ENCODE results near the gene MRPL55. TPM values are rescaled to one million over a fixed set of nuclear protein-coding genes. Genes with fewer than 3 reads are reported as not detected.

MRPL55 gene
- total RNA-seq, 1 donor from 2014 or later: 73.5 TPM

GRCh38 chr1:228093050-228093906 lies 15.8 kb downstream of the MRPL55 start:
- TF ChIP-seq, protein P1, sequence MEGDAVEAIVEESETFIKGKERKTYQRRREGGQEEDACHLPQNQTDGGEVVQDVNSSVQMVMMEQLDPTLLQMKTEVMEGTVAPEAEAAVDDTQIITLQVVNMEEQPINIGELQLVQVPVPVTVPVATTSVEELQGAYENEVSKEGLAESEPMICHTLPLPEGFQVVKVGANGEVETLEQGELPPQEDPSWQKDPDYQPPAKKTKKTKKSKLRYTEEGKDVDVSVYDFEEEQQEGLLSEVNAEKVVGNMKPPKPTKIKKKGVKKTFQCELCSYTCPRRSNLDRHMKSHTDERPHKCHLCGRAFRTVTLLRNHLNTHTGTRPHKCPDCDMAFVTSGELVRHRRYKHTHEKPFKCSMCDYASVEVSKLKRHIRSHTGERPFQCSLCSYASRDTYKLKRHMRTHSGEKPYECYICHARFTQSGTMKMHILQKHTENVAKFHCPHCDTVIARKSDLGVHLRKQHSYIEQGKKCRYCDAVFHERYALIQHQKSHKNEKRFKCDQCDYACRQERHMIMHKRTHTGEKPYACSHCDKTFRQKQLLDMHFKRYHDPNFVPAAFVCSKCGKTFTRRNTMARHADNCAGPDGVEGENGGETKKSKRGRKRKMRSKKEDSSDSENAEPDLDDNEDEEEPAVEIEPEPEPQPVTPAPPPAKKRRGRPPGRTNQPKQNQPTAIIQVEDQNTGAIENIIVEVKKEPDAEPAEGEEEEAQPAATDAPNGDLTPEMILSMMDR (IDR thresholded peaks at IDR 0.05; ENCODE audit: insufficient read depth, low read length, poor library complexity, severe bottlenecking): no peak
- H3K36me3 ChIP-seq (ENCODE audit: control insufficient read depth, insufficient read depth, low read length): no peaks in the 10 kb centered on the region
- H3K27me3 ChIP-seq (ENCODE audit: control insufficient read depth, insufficient read depth, low read length): no peaks in the 10 kb centered on the region
- no peak for DNase-seq (ENCODE audit: low read depth)
- H3K4me3 ChIP-seq (ENCODE audit: low read depth, low read length): no peak overlapping the region

DNA sequence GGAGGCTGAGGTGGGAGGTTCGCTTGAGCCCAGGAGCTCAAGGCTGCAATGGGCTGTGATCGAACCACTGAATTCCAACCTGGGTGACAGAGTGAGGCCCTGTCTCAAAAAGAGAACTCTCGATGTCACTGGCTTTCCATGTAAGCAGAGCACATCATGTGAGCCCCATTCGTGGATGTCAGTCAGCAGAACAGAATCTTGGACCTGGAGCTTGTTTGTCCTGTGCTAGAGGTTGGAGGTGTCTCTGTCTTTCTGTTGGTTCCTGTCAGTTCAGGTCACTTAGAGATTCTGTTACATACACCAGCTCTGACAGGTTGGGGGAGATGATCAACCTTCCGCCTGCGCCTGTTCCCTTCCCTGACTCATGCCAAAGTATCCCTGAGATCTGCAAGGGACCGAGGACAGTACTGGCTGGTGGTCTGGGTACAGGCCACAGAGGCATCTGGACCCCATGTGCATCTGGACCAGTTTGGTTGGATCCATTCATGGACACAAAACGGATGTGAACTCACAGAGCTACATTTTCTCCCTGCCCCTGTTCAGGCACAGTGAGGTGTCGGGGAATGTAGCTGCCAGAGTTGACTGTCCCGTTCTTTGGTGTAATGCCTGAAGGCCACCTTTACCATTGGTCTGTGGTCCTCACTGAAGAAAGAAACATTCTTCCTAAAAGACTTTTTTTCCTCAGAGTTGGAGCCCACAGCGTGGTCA lies 16.6 kb downstream of the MRPL55 start:
- Histone ChIP-seq H3K36me3 (ENCODE audit: control insufficient read depth, insufficient read depth, low read length) (no peaks in the 10 kb centered on the region), H3K4me3 (ENCODE audit: low read depth, low read length) (no peak overlapping the region), H3K27me3 (ENCODE audit: control insufficient read depth, insufficient read depth, low read length) (no peaks in the 10 kb centered on the region)
- TF ChIP-seq, protein P1 (IDR thresholded peaks at IDR 0.05; ENCODE audit: insufficient read depth, low read length, poor library complexity, severe bottlenecking): no peak
- DNase-seq (ENCODE audit: low read depth): no peak

DNA sequence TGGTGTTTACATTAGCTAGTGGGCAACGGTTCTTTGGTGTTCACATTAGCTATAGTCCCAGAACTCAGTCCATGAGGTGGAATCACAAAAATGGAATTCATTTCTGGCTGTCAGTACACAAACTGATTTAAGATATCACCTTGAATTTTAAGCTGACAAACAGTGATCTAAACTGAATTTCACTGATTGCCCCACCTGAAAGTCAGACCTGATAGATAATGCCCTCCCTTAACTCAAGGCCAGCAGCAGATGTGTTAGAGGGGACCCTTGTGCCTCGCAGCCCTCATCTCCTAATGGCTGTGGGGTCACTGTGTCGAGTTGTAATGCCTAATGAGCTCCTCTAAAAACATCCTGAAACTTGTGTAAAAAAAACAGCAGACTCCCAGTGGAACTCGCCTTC lies 18.0 kb downstream of the MRPL55 start:
- Histone ChIP-seq H3K4me3 (ENCODE audit: low read depth, low read length) (no peak overlapping the region), H3K27me3 (ENCODE audit: control insufficient read depth, insufficient read depth, low read length) (no peaks in the 10 kb centered on the region), H3K36me3 (ENCODE audit: control insufficient read depth, insufficient read depth, low read length) (no peaks in the 10 kb centered on the region)
- DNase-seq (ENCODE audit: low read depth): no peak
- TF ChIP-seq, protein P1 (IDR thresholded peaks at IDR 0.05; ENCODE audit: insufficient read depth, low read length, poor library complexity, severe bottlenecking): no peak

DNA sequence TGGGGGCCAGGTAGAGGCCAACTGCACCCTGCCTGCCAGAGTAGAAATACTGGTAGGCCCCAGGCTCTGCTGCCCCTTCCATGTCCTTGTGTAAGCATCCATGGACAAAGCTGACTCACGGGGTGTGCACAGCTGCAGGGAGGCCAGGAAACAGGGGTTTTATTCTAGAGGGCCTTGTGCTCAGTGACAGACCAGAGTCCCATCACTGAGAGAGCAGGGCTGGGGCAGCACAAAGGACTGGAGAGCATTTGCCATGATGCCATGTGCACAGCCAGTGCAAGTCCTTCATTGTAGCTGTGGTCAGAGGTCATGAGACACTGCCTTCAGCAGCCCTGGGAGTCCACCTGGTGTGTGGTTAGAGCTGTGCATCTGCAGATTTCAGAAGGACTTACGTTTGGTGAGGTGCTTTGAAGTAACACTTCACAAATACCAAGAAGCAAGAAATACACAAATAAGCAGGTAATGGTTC lies 18.5 kb downstream of the MRPL55 start:
- TF ChIP-seq, protein P1 (IDR thresholded peaks at IDR 0.05; ENCODE audit: insufficient read depth, low read length, poor library complexity, severe bottlenecking): no peak
- no peak overlapping the region for H3K4me3 ChIP-seq (ENCODE audit: low read depth, low read length)
- no peaks in the 10 kb centered on the region for H3K27me3 ChIP-seq (ENCODE audit: control insufficient read depth, insufficient read depth, low read length)
- no peak for DNase-seq (ENCODE audit: low read depth)
- no peaks in the 10 kb centered on the region for H3K36me3 ChIP-seq (ENCODE audit: control insufficient read depth, insufficient read depth, low read length)

- Histone ChIP-seq H3K27me3 (ENCODE audit: control insufficient read depth, insufficient read depth, low read length) (no peaks in the 10 kb centered on the region), H3K4me3 (ENCODE audit: low read depth, low read length) (no peak overlapping the region), H3K36me3 (ENCODE audit: control insufficient read depth, insufficient read depth, low read length) (no peaks in the 10 kb centered on the region)
- TF ChIP-seq, protein P1 (IDR thresholded peaks at IDR 0.05; ENCODE audit: insufficient read depth, low read length, poor library complexity, severe bottlenecking): no peak
- DNase-seq (ENCODE audit: low read depth): no peak
Measured at GRCh38 chr1:228089519-228090380, 19.3 kb downstream of the MRPL55 start.
